H9 (cell line): Measurements from ENCODE around the gene ANKRD13B. TPM values are rescaled to one million over a fixed set of nuclear protein-coding genes. Genes with fewer than 3 reads are reported as not detected.

ENCODE experiments used
- DNase-seq: peaks from one replicate; pipeline ENCODE4 v3.0.0-alpha.2; 2017
- H2AFZ ChIP-seq: one replicate; pipeline ENCODE4 v1.6.1; 2013; ENCODE audit warnings: mild to moderate bottlenecking, low read length, control low read depth, moderate library complexity
- H2AK5ac ChIP-seq: 2 replicates; pipeline ENCODE4 v1.6.1; 2013; ENCODE audit warnings: low read length, control low read depth, mixed read lengths; ENCODE audit not compliant: insufficient read length
- H2BK120ac ChIP-seq: one replicate; pipeline ENCODE4 v1.6.1; 2013; ENCODE audit warnings: low read depth, mild to moderate bottlenecking, low read length, control low read depth, inconsistent platforms; ENCODE audit not compliant: poor library complexity, severe bottlenecking
- H2BK12ac ChIP-seq: 2 replicates; pipeline ENCODE4 v1.6.1; 2013; ENCODE audit warnings: low read length, control low read depth, mixed read lengths, low read depth; ENCODE audit not compliant: insufficient read length
- H2BK15ac ChIP-seq: 2 replicates; pipeline ENCODE4 v1.6.1; 2013; ENCODE audit warnings: low read depth, low read length, control low read depth
- H2BK20ac ChIP-seq: one replicate; pipeline ENCODE4 v1.6.1; 2013; ENCODE audit warnings: low read depth, mild to moderate bottlenecking, low read length, control low read depth, inconsistent platforms; ENCODE audit not compliant: poor library complexity, severe bottlenecking
- H2BK5ac ChIP-seq: 2 replicates; pipeline ENCODE4 v1.6.1; 2013; ENCODE audit warnings: low read length, control low read depth, mixed read lengths; ENCODE audit not compliant: insufficient read length
- H3K14ac ChIP-seq: 2 replicates; pipeline ENCODE4 v1.6.1; 2013; ENCODE audit warnings: low read length, control low read depth; ENCODE audit not compliant: insufficient read depth
- H3K18ac ChIP-seq: 2 replicates; pipeline ENCODE4 v1.6.1; 2013; ENCODE audit warnings: low read depth, mild to moderate bottlenecking, mixed read lengths, low read length, control low read depth; ENCODE audit not compliant: insufficient read length
- H3K23ac ChIP-seq: 2 replicates; pipeline ENCODE4 v1.6.1; 2013; ENCODE audit warnings: low read length, control low read depth, mixed read lengths, low read depth; ENCODE audit not compliant: insufficient read length
- H3K23me2 ChIP-seq: 2 replicates; pipeline ENCODE4 v1.6.1; 2013; ENCODE audit warnings: low read depth, mild to moderate bottlenecking, mixed read lengths, low read length, control low read depth; ENCODE audit not compliant: insufficient read length, poor library complexity, severe bottlenecking
- H3K27ac ChIP-seq: 2 replicates; pipeline ENCODE4 v1.5.1; 2013; ENCODE audit warnings: low read length, control low read depth, mixed read lengths, low read depth; ENCODE audit not compliant: insufficient read length
- H3K27me3 ChIP-seq: 2 replicates; pipeline ENCODE4 v1.6.1; 2013; ENCODE audit warnings: low read length, control low read depth, inconsistent platforms; ENCODE audit not compliant: insufficient read depth
- H3K4ac ChIP-seq: 2 replicates; pipeline ENCODE4 v1.6.1; 2013; ENCODE audit warnings: low read depth, mild to moderate bottlenecking, control low read depth, inconsistent platforms, low read length, moderate library complexity
- H3K4me1 ChIP-seq: 2 replicates; pipeline ENCODE4 v1.6.1; 2013; ENCODE audit warnings: low read length, control low read depth, inconsistent platforms; ENCODE audit not compliant: insufficient read depth
- H3K4me2 ChIP-seq: 2 replicates; pipeline ENCODE4 v1.6.1; 2013; ENCODE audit warnings: low read length, control low read depth, mixed read lengths; ENCODE audit not compliant: insufficient read length, insufficient read depth
- H3K56ac ChIP-seq: 2 replicates; pipeline ENCODE4 v1.6.1; 2013; ENCODE audit warnings: low read depth, mild to moderate bottlenecking, mixed read lengths, low read length, control low read depth; ENCODE audit not compliant: insufficient read length
- H3K79me1 ChIP-seq: 2 replicates; pipeline ENCODE4 v1.6.1; 2013; ENCODE audit warnings: low read depth, mild to moderate bottlenecking, moderate library complexity, low read length, control low read depth, inconsistent platforms; ENCODE audit not compliant: insufficient read depth, poor library complexity, severe bottlenecking
- H3K79me2 ChIP-seq: 2 replicates; pipeline ENCODE4 v1.6.1; 2013; ENCODE audit warnings: low read length, control low read depth, inconsistent platforms; ENCODE audit not compliant: insufficient read depth
- H3K9ac ChIP-seq: 2 replicates; pipeline ENCODE4 v1.6.1; 2013; ENCODE audit warnings: low read length, control low read depth, mixed read lengths; ENCODE audit not compliant: insufficient read length; ENCODE audit errors: extremely low read depth
- H3K9me3 ChIP-seq: one replicate; pipeline ENCODE4 v1.6.1; 2013; ENCODE audit warnings: low read depth, low read length, inconsistent platforms; ENCODE audit not compliant: control insufficient read depth
- H3T11ph ChIP-seq: one replicate; pipeline ENCODE4 v1.6.1; 2013; ENCODE audit warnings: mild to moderate bottlenecking, low read length, control low read depth, inconsistent platforms
- H4K20me1 ChIP-seq: one replicate; pipeline ENCODE4 v1.6.1; 2013; ENCODE audit not compliant: control insufficient read depth, insufficient read length, insufficient read depth
- H4K5ac ChIP-seq: 2 replicates; pipeline ENCODE4 v1.6.1; 2013; ENCODE audit warnings: low read depth, mild to moderate bottlenecking, mixed read lengths, low read length, control low read depth; ENCODE audit not compliant: insufficient read length
- H4K8ac ChIP-seq: replicated peaks from 2 replicates; pipeline ENCODE4 v1.6.1; 2013; ENCODE audit warnings: low read length, control low read depth, mixed read lengths, low read depth; ENCODE audit not compliant: insufficient read length
- H4K91ac ChIP-seq: 2 replicates; pipeline ENCODE4 v1.6.1; 2013; ENCODE audit warnings: low read depth, mild to moderate bottlenecking, moderate library complexity, mixed read lengths, low read length, control low read depth; ENCODE audit not compliant: insufficient read length
- H3K27ac Mint-ChIP-seq, 3 experiments: 2 replicates in 2 of 3; 3 replicates in 1 of 3; pipeline ENCODE4 v1.8.0; 2020 to 2021; ENCODE audit warnings: mixed read lengths in 3 of 3, mild to moderate bottlenecking in 1 of 3, moderate library complexity in 1 of 3
- H3K27me3 Mint-ChIP-seq: 2 replicates; pipeline ENCODE4 v1.8.0; 2021; ENCODE audit warnings: low read depth, mild to moderate bottlenecking, moderate library complexity, mixed read lengths
- H3K36me3 Mint-ChIP-seq, 3 experiments: 2 replicates in 2 of 3; 3 replicates in 1 of 3; pipeline ENCODE4 v1.8.0; 2020 to 2021; ENCODE audit warnings: low read depth in 3 of 3, mixed read lengths in 3 of 3; ENCODE audit not compliant: insufficient read depth in 1 of 3
- H3K4me1 Mint-ChIP-seq, 2 experiments: 2 replicates each; pipeline ENCODE4 v1.8.0; 2020; ENCODE audit warnings: mixed read lengths in 2 of 2
- H3K4me3 Mint-ChIP-seq, 2 experiments: 2 replicates in 1 of 2; 3 replicates in 1 of 2; pipeline ENCODE4 v1.8.0; 2020 to 2021; ENCODE audit warnings: mild to moderate bottlenecking in 2 of 2, mixed read lengths in 2 of 2, moderate library complexity in 1 of 2
- H3K9me3 Mint-ChIP-seq, 2 experiments: 2 replicates in 1 of 2; 3 replicates in 1 of 2; pipeline ENCODE4 v1.8.0; 2020; ENCODE audit warnings: mild to moderate bottlenecking in 2 of 2, mixed read lengths in 2 of 2, moderate library complexity in 1 of 2
- WGBS: extraction: QIAGEN DNeasy Blood & Tissue Kit; methylation state at CpG from one replicate; pipeline ENCODE4 v1.1.7; 2013; ENCODE audit warnings: missing lambda C conversion rate, low lambda C conversion rate, mixed read lengths; ENCODE audit not compliant: insufficient read length; ENCODE audit errors: extremely low coverage; 5-methylcytosine and 5-hydroxymethylcytosine counted together
- total RNA-seq: library from RNA; stranded (reverse); gene quantifications from 2 replicates; pipeline ENCODE4 v1.2.1, GENCODE V29; 2021
- TF ChIP-seq, protein P1 (sequence below): fragments of 200-600 bp; sonication (generic); conservative IDR thresholded peaks from 3 replicates; pipeline ENCODE4 v1.8.0; 2021; ENCODE audit warnings: antibody characterized with exemption, mild to moderate bottlenecking

ANKRD13B gene
- total RNA-seq, 1 experiment from 2014 or later: 24.2 TPM

GRCh38 chr17:29582772-29583171, 10.2 kb upstream of the ANKRD13B start:
- Mint-ChIP-seq H3K9me3 (no peaks in the 10 kb centered on the region), H3K4me1 (peaks cover 22 to 37% of the 10 kb centered on the region in 2 experiments), H3K27ac (no peak overlapping the region), H3K36me3 (peaks cover 20 to 52% (median 43%) of the 10 kb centered on the region in 3 experiments), H3K4me3 (no peak overlapping the region), H3K27me3 (no peaks in the 10 kb centered on the region)
- peaks cover 15% of the 10 kb centered on the region; the same call in 1 of the 2 replicates for H3K4me1 ChIP-seq
- no peak overlapping the region for H2AFZ ChIP-seq
- no CpG with 5 or more reads among the region's 13 CpGs for WGBS
- H2AK5ac ChIP-seq: no peak overlapping the region
- H3K27me3 ChIP-seq: no peaks in the 10 kb centered on the region
- H2BK5ac ChIP-seq: no peak overlapping the region
- H3T11ph ChIP-seq: no peak overlapping the region
- H4K8ac ChIP-seq: no peak overlapping the region
- H4K91ac ChIP-seq: no peak overlapping the region
- no peak overlapping the region for H3K27ac ChIP-seq
- H3K18ac ChIP-seq: no peak overlapping the region
- H3K79me1 ChIP-seq: peaks cover 4% of the 10 kb centered on the region
- H2BK20ac ChIP-seq: no peak overlapping the region
- no peak overlapping the region for H3K23ac ChIP-seq
- no peak overlapping the region for H3K9ac ChIP-seq
- no peak overlapping the region for H3K56ac ChIP-seq
- H2BK120ac ChIP-seq: no peak overlapping the region
- no peak overlapping the region for H3K4me2 ChIP-seq
- H3K79me2 ChIP-seq: peaks cover 15% of the 10 kb centered on the region; the same call in 1 of the 2 replicates
- H4K20me1 ChIP-seq: no peaks in the 10 kb centered on the region
- H3K14ac ChIP-seq: no peak overlapping the region
- TF ChIP-seq, protein P1, sequence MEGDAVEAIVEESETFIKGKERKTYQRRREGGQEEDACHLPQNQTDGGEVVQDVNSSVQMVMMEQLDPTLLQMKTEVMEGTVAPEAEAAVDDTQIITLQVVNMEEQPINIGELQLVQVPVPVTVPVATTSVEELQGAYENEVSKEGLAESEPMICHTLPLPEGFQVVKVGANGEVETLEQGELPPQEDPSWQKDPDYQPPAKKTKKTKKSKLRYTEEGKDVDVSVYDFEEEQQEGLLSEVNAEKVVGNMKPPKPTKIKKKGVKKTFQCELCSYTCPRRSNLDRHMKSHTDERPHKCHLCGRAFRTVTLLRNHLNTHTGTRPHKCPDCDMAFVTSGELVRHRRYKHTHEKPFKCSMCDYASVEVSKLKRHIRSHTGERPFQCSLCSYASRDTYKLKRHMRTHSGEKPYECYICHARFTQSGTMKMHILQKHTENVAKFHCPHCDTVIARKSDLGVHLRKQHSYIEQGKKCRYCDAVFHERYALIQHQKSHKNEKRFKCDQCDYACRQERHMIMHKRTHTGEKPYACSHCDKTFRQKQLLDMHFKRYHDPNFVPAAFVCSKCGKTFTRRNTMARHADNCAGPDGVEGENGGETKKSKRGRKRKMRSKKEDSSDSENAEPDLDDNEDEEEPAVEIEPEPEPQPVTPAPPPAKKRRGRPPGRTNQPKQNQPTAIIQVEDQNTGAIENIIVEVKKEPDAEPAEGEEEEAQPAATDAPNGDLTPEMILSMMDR: no peak
- H3K9me3 ChIP-seq: no peaks in the 10 kb centered on the region
- no peak for DNase-seq
- no peak overlapping the region for H2BK12ac ChIP-seq
- H3K23me2 ChIP-seq: no peaks in the 10 kb centered on the region
- H2BK15ac ChIP-seq: no peak overlapping the region
- no peak overlapping the region for H3K4ac ChIP-seq
- no peak overlapping the region for H4K5ac ChIP-seq
